Measurements from ENCODE around the gene ROR1. TPM values are rescaled to one million over a fixed set of nuclear protein-coding genes. Genes with fewer than 3 reads are reported as not detected.

ROR1 gene
- total and polyA plus RNA-seq, 4 experiments from 2014 or later, result not detected

DNA sequence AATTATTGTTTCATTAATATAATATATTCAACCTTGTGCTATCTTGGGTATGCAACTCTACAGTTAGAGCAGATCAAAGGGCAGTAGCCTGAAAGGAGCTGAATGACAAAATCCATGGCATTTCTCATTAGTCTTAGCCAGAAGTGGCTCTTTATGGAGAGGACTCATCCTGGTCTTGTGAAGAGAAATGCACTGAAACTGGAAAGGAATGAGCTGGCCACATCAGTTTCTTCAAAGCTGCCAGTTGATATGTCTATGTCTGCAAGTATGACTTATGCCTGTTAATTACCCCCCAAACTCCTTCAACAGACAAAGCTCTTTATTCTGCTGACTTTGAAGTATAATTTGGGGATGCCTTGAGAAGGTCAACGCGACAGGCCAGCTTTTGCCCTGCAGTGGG is 310.6 kb downstream of the ROR1 start:
- Histone ChIP-seq H3K9me3 (ENCODE audit: control insufficient read depth in 1 of 2, low read length in 2 of 2) (no peaks in the 10 kb centered on the region), H3K36me3 (ENCODE audit: insufficient read depth, low read length) (no peaks in the 10 kb centered on the region), H3K27ac (ENCODE audit: low read depth, low read length) (no peak overlapping the region), H3K27me3 (ENCODE audit: insufficient read depth, low read length) (no peaks in the 10 kb centered on the region), H3K4me3 (ENCODE audit: low read length in 2 of 2) (no peak overlapping the region), H3K4me1 (ENCODE audit: insufficient read depth, low read length) (no peaks in the 10 kb centered on the region)
- ChIA-PET CTCF (ENCODE audit: partially characterized antibody) (no interaction called here), POLR2A (ENCODE audit: partially characterized antibody) (no interaction called here)
- Mint-ChIP-seq H3K27me3 (no peaks in the 10 kb centered on the region), H3K36me3 (no peaks in the 10 kb centered on the region), H3K27ac (no peak overlapping the region), H3K4me1 (no peaks in the 10 kb centered on the region), H3K4me3 (no peak overlapping the region), H3K9me3 (peaks cover 0 to 3% (median 0%) of the 10 kb centered on the region in 8 donors)
- intact Hi-C loops (cut with micrococcal nuclease), result no loop called here
- no peak for DNase-seq

DNA sequence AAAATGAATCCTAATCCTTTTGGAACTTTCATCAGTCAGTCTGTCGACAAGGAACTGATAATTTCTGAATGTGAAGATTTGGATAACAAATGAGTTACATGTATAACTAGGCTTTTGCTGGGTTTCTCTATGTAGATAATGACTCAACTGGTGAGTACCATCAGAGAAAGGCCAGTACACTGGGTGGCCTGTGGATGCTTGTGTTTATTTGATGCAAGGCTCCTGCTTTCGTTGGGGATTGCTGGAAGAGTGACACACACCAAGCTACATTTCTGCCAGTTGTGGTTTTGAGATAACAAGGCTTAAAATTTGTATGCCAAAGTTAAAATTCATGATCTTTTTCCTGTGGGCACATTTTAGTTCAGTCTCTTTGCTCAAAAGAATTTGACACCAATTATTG is 314.0 kb downstream of the ROR1 start:
- DNase-seq, result no peak
- Histone ChIP-seq H3K27ac (ENCODE audit: low read depth, low read length) (no peak overlapping the region), H3K4me1 (ENCODE audit: insufficient read depth, low read length) (no peaks in the 10 kb centered on the region), H3K36me3 (ENCODE audit: insufficient read depth, low read length) (no peaks in the 10 kb centered on the region), H3K9me3 (ENCODE audit: control insufficient read depth in 1 of 2, low read length in 2 of 2) (no peaks in the 10 kb centered on the region), H3K27me3 (ENCODE audit: insufficient read depth, low read length) (no peaks in the 10 kb centered on the region), H3K4me3 (ENCODE audit: low read length in 2 of 2) (no peak overlapping the region)
- POLR2A ChIA-PET (ENCODE audit: partially characterized antibody), result no interaction called here
- CTCF ChIA-PET (ENCODE audit: partially characterized antibody), result no interaction called here
- H3K9me3 Mint-ChIP-seq, result peaks cover 0 to 5% (median 3%) of the 10 kb centered on the region in 8 donors
- intact Hi-C loops (cut with micrococcal nuclease), result no loop called here
- H3K4me3 Mint-ChIP-seq, result no peak overlapping the region
- H3K27ac Mint-ChIP-seq, result no peak overlapping the region
- H3K27me3 Mint-ChIP-seq, result peaks cover 0 to 7% of the 10 kb centered on the region in 2 donors
- no peaks in the 10 kb centered on the region for H3K36me3 Mint-ChIP-seq
- H3K4me1 Mint-ChIP-seq, result no peaks in the 10 kb centered on the region

DNA sequence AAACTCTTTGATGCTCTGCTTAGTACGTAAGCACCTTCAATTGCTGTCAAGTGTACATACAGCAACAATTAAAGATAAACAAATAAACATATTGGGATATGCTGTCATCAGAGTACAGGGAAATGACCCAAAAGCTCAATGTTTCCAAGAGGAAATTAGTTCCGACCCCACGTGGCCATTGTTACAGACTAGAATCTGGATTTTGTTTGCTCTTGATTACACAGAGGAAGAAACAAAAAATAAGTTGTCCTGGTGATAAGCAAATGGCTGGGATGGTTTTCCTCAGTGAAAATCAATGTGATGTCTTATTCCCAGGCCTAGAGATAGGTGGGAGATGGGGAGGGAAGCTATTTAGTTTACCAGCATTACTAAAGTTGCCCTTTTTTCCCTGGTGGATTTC is 316.6 kb downstream of the ROR1 start:
- CTCF ChIA-PET (ENCODE audit: partially characterized antibody), result no interaction called here
- Mint-ChIP-seq H3K36me3 (no peaks in the 10 kb centered on the region), H3K9me3 (peaks cover 0 to 5% (median 3%) of the 10 kb centered on the region in 8 donors), H3K27ac (no peak overlapping the region), H3K4me3 (no peak overlapping the region), H3K27me3 (peaks cover 3 to 7% of the 10 kb centered on the region in 2 donors), H3K4me1 (no peaks in the 10 kb centered on the region)
- intact Hi-C loops (cut with micrococcal nuclease), result no loop called here
- POLR2A ChIA-PET (ENCODE audit: partially characterized antibody), result no interaction called here
- H3K4me3 ChIP-seq (ENCODE audit: low read length in 2 of 2), result no peak overlapping the region
- no peaks in the 10 kb centered on the region for H3K36me3 ChIP-seq (ENCODE audit: insufficient read depth, low read length)
- no peaks in the 10 kb centered on the region for H3K4me1 ChIP-seq (ENCODE audit: insufficient read depth, low read length)
- no peaks in the 10 kb centered on the region for H3K9me3 ChIP-seq (ENCODE audit: control insufficient read depth in 1 of 2, low read length in 2 of 2)
- H3K27ac ChIP-seq (ENCODE audit: low read depth, low read length), result no peak overlapping the region
- DNase-seq, result no peak
- no peaks in the 10 kb centered on the region for H3K27me3 ChIP-seq (ENCODE audit: insufficient read depth, low read length)

DNA sequence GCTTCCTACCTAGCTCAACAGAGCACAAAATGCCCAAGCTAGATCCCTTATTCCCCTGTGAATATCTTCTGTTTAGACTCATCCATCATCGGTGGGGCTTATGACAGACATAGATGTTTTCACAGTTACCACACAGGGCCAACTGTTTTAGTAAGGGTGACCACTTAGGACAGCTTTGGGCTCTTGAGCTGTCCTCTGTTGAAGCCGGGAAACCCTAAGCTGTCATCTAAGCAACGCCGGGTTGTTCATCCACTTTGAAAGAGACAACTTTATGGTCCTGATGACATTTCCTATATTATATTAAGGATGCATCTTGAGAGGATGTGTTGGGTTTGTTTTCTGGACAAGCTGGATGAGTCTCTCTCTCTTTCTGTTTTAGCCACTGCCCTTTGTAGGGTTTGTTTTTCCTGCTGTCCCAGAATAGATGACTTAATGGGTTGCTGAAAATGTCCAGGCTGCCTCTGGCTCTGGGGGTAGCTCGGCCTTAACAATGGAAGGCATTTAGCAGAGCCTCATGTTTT is 319.1 kb downstream of the ROR1 start:
- Mint-ChIP-seq H3K9me3 (peaks cover 0 to 5% (median 3%) of the 10 kb centered on the region in 8 donors), H3K27me3 (peaks cover 9 to 12% of the 10 kb centered on the region in 2 donors), H3K36me3 (no peaks in the 10 kb centered on the region), H3K4me3 (no peak overlapping the region), H3K4me1 (no peaks in the 10 kb centered on the region), H3K27ac (no peak overlapping the region)
- intact Hi-C loops (cut with micrococcal nuclease), result no loop called here
- ChIA-PET POLR2A (ENCODE audit: partially characterized antibody) (no interaction called here), CTCF (ENCODE audit: partially characterized antibody) (interaction anchor here (1.2 kb wide), 1 partner anchor 75 kb away, joined by 3 read pairs; no protein-coding TSS in a partner anchor)
- Histone ChIP-seq H3K36me3 (ENCODE audit: insufficient read depth, low read length) (no peaks in the 10 kb centered on the region), H3K4me1 (ENCODE audit: insufficient read depth, low read length) (no peaks in the 10 kb centered on the region), H3K9me3 (ENCODE audit: control insufficient read depth in 1 of 2, low read length in 2 of 2) (no peaks in the 10 kb centered on the region), H3K27ac (ENCODE audit: low read depth, low read length) (no peak overlapping the region), H3K27me3 (ENCODE audit: insufficient read depth, low read length) (no peaks in the 10 kb centered on the region), H3K4me3 (ENCODE audit: low read length in 2 of 2) (no peak overlapping the region)
- DNase-seq, result no peak

DNA sequence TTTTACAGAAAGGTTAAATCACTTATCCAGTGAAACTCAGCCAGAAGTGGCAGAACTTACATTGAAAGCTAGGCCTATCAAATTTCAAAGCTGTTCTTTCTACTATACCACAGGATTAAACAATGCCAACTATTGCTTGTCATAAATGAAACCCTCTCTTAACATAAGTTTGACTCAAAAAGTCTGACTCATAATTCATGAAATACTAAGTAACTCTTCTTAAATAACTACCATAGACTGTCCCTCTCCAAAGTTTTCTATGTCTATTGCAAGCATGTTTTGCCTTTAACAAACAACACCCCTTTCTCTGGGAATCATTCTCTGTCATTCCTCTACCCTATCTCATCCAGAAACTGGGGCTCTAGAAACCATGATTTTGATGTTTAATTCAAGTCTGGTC is 320.1 kb downstream of the ROR1 start:
- CTCF ChIA-PET (ENCODE audit: partially characterized antibody), result no interaction called here
- Histone ChIP-seq H3K9me3 (ENCODE audit: control insufficient read depth in 1 of 2, low read length in 2 of 2) (no peaks in the 10 kb centered on the region), H3K4me3 (ENCODE audit: low read length in 2 of 2) (no peak overlapping the region), H3K36me3 (ENCODE audit: insufficient read depth, low read length) (no peaks in the 10 kb centered on the region), H3K4me1 (ENCODE audit: insufficient read depth, low read length) (no peaks in the 10 kb centered on the region), H3K27me3 (ENCODE audit: insufficient read depth, low read length) (no peaks in the 10 kb centered on the region), H3K27ac (ENCODE audit: low read depth, low read length) (no peak overlapping the region)
- no peak for DNase-seq
- intact Hi-C loops (cut with micrococcal nuclease), result no loop called here
- Mint-ChIP-seq H3K4me1 (no peaks in the 10 kb centered on the region), H3K27me3 (peaks cover 9 to 12% of the 10 kb centered on the region in 2 donors), H3K9me3 (peaks cover 0 to 5% (median 3%) of the 10 kb centered on the region in 8 donors), H3K36me3 (no peaks in the 10 kb centered on the region), H3K4me3 (no peak overlapping the region), H3K27ac (no peak overlapping the region)
- POLR2A ChIA-PET (ENCODE audit: partially characterized antibody), result no interaction called here

DNA sequence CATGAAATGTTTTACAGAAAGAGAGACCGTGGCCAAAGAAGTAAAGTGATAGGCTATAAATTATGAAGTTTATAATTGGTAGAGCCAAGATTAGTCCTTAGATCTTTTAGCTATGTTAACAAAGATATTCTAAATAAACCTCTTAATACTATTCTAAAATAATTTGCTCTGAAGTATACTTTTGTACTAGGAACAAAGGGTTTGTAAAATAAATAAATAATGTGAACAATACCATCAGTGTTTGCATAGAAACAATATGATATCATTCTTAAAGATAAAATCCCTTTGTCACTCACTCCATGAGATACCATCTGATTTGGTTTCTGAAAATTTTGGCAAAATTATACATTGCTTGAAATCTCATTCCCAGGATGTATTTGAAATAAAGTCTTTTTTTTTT is 322.0 kb downstream of the ROR1 start:
- POLR2A ChIA-PET (ENCODE audit: partially characterized antibody), result no interaction called here
- Mint-ChIP-seq H3K27me3 (peaks cover 9 to 12% of the 10 kb centered on the region in 2 donors), H3K36me3 (no peaks in the 10 kb centered on the region), H3K27ac (no peak overlapping the region), H3K4me3 (no peak overlapping the region), H3K9me3 (peaks cover 0 to 3% (median 0%) of the 10 kb centered on the region in 8 donors), H3K4me1 (no peaks in the 10 kb centered on the region)
- CTCF ChIA-PET (ENCODE audit: partially characterized antibody), result no interaction called here
- Histone ChIP-seq H3K27me3 (ENCODE audit: insufficient read depth, low read length) (no peaks in the 10 kb centered on the region), H3K4me1 (ENCODE audit: insufficient read depth, low read length) (no peaks in the 10 kb centered on the region), H3K27ac (ENCODE audit: low read depth, low read length) (no peak overlapping the region), H3K4me3 (ENCODE audit: low read length in 2 of 2) (no peak overlapping the region), H3K9me3 (ENCODE audit: control insufficient read depth in 1 of 2, low read length in 2 of 2) (no peaks in the 10 kb centered on the region), H3K36me3 (ENCODE audit: insufficient read depth, low read length) (no peaks in the 10 kb centered on the region)
- intact Hi-C loops (cut with micrococcal nuclease), result no loop called here
- DNase-seq, result no peak

DNA sequence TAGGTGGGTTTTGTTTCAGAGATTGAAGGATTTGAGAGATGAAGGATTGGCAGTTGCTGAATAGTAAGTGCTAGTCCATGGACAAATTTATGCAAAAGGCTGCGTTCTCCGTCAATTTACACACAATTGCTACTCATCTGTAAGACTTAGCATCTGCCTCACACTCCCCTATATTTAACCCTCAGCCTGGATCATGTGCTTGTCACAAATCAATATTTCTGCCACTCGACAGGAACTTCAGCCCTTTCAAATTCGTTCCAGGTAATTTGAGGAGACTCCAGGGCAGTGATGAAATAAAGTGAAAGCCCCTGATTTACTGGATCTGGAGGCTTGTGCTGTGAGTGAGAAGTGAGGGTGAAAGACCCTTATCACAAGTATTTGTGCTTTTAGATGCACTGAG is 324.0 kb downstream of the ROR1 start:
- Histone ChIP-seq H3K9me3 (ENCODE audit: control insufficient read depth in 1 of 2, low read length in 2 of 2) (no peaks in the 10 kb centered on the region), H3K27me3 (ENCODE audit: insufficient read depth, low read length) (no peaks in the 10 kb centered on the region), H3K36me3 (ENCODE audit: insufficient read depth, low read length) (no peaks in the 10 kb centered on the region), H3K4me3 (ENCODE audit: low read length in 2 of 2) (no peak overlapping the region), H3K27ac (ENCODE audit: low read depth, low read length) (no peak overlapping the region), H3K4me1 (ENCODE audit: insufficient read depth, low read length) (no peaks in the 10 kb centered on the region)
- no peaks in the 10 kb centered on the region for H3K4me1 Mint-ChIP-seq
- H3K36me3 Mint-ChIP-seq, result no peaks in the 10 kb centered on the region
- H3K27ac Mint-ChIP-seq, result no peak overlapping the region
- no peak overlapping the region for H3K4me3 Mint-ChIP-seq
- peaks cover 5 to 12% of the 10 kb centered on the region in 2 donors for H3K27me3 Mint-ChIP-seq
- intact Hi-C loops (cut with micrococcal nuclease), result no loop called here
- ChIA-PET CTCF (ENCODE audit: partially characterized antibody) (no interaction called here), POLR2A (ENCODE audit: partially characterized antibody) (no interaction called here)
- no peak for DNase-seq
- H3K9me3 Mint-ChIP-seq, result peaks cover 0 to 1% (median 0%) of the 10 kb centered on the region in 8 donors

DNA sequence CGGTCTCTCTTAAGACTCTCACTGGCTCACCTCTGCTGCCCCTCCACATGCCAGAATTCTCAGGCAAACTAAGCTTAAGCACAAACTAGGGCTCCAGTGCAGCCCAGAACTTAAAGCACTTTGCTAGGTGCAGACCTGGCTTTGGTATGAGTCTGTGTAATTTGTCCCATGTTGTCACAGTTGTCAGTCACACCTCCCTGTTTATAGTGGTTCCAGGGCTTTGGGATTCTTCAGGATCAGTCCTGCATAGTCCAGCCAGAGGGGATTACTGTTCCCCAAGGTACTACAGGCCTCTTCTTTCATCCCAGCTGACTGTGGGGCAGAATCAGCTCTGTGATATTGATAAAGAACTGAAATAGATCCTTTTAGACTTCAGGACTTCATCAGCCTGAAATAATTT is 324.6 kb downstream of the ROR1 start:
- Mint-ChIP-seq H3K4me3 (no peak overlapping the region), H3K27ac (no peak overlapping the region), H3K36me3 (no peaks in the 10 kb centered on the region), H3K9me3 (peaks cover 0 to under 1% (median 0%) of the 10 kb centered on the region in 8 donors), H3K27me3 (peaks cover 5 to 12% of the 10 kb centered on the region in 2 donors), H3K4me1 (no peaks in the 10 kb centered on the region)
- ChIA-PET CTCF (ENCODE audit: partially characterized antibody) (no interaction called here), POLR2A (ENCODE audit: partially characterized antibody) (no interaction called here)
- no peak overlapping the region for H3K4me3 ChIP-seq (ENCODE audit: low read length in 2 of 2)
- H3K27ac ChIP-seq (ENCODE audit: low read depth, low read length), result no peak overlapping the region
- H3K9me3 ChIP-seq (ENCODE audit: control insufficient read depth in 1 of 2, low read length in 2 of 2), result no peaks in the 10 kb centered on the region
- H3K36me3 ChIP-seq (ENCODE audit: insufficient read depth, low read length), result no peaks in the 10 kb centered on the region
- H3K27me3 ChIP-seq (ENCODE audit: insufficient read depth, low read length), result no peaks in the 10 kb centered on the region
- no peaks in the 10 kb centered on the region for H3K4me1 ChIP-seq (ENCODE audit: insufficient read depth, low read length)
- intact Hi-C loops (cut with micrococcal nuclease), result no loop called here
- no peak for DNase-seq

All from CD4-positive, alpha-beta memory T cell (primary cell).